Mesenchymal stem cell (in vitro differentiated cells and primary cell): ENCODE measurements around the gene THADA.

ENCODE experiments used
- DNase-seq: peaks from one replicate; pipeline ENCODE4 v3.0.0-alpha.2; 2013
- H2AFZ ChIP-seq: one replicate; pipeline ENCODE4 v1.6.1; 2013; ENCODE audit warnings: low read depth, mild to moderate bottlenecking, control low read depth, inconsistent platforms, low read length, moderate library complexity
- H2AK5ac ChIP-seq: 2 replicates; pipeline ENCODE4 v1.6.1; 2013; ENCODE audit warnings: low read length, moderate library complexity, mild to moderate bottlenecking, inconsistent platforms; ENCODE audit not compliant: severe bottlenecking
- H2BK120ac ChIP-seq: one replicate; pipeline ENCODE4 v1.6.1; 2013; ENCODE audit warnings: low read depth, mild to moderate bottlenecking, inconsistent platforms, low read length, moderate library complexity
- H2BK12ac ChIP-seq, 2 experiments: one replicate each; pipeline ENCODE4 v1.6.1; 2013; ENCODE audit warnings: inconsistent platforms in 2 of 2, low read length in 2 of 2, mild to moderate bottlenecking in 2 of 2, moderate library complexity in 2 of 2, control low read depth in 1 of 2
- H2BK15ac ChIP-seq: one replicate; pipeline ENCODE4 v1.6.1; 2013; ENCODE audit warnings: mild to moderate bottlenecking, low read depth, inconsistent platforms; ENCODE audit not compliant: poor library complexity, severe bottlenecking
- H2BK5ac ChIP-seq: 2 replicates; pipeline ENCODE4 v1.6.1; 2013; ENCODE audit warnings: low read depth, mild to moderate bottlenecking, low read length, control low read depth, inconsistent platforms; ENCODE audit not compliant: poor library complexity, severe bottlenecking
- H3K14ac ChIP-seq, 2 experiments: one replicate each; pipeline ENCODE4 v1.6.1; 2013; ENCODE audit warnings: inconsistent platforms in 2 of 2, low read length in 2 of 2, control low read depth in 1 of 2, mild to moderate bottlenecking in 1 of 2, moderate library complexity in 1 of 2
- H3K18ac ChIP-seq, 2 experiments: one replicate each; pipeline ENCODE4 v1.6.1; 2013; ENCODE audit warnings: inconsistent platforms in 2 of 2, low read length in 2 of 2, control low read depth in 1 of 2, low read depth in 1 of 2, mild to moderate bottlenecking in 1 of 2
- H3K23ac ChIP-seq, 2 experiments: one replicate each; pipeline ENCODE4 v1.6.1; 2013; ENCODE audit warnings: inconsistent platforms in 2 of 2, low read length in 2 of 2, mild to moderate bottlenecking in 2 of 2, moderate library complexity in 2 of 2, control low read depth in 1 of 2
- H3K27ac ChIP-seq: 2 replicates; pipeline ENCODE4 v1.5.1; 2013; ENCODE audit warnings: mild to moderate bottlenecking, moderate library complexity, low read length, control low read depth, inconsistent platforms; ENCODE audit not compliant: poor library complexity, severe bottlenecking
- H3K27me3 ChIP-seq, 2 experiments: 2 replicates each; pipeline versions ENCODE4 v1.6.1 to v1.7.0; 2013; ENCODE audit warnings: low read length in 2 of 2, mild to moderate bottlenecking in 2 of 2, moderate library complexity in 2 of 2, control low read depth in 1 of 2, inconsistent platforms in 1 of 2; ENCODE audit not compliant: control insufficient read depth in 1 of 2, insufficient read depth in 1 of 2
- H3K36me3 ChIP-seq, 2 experiments: 2 replicates each; pipeline versions ENCODE4 v1.6.1 to v1.7.0; 2013; ENCODE audit warnings: low read length in 2 of 2, control low read depth in 1 of 2, inconsistent platforms in 1 of 2, low read depth in 1 of 2, mild to moderate bottlenecking in 1 of 2; ENCODE audit not compliant: insufficient read depth in 2 of 2, control insufficient read depth in 1 of 2
- H3K4ac ChIP-seq, 2 experiments: one replicate each; pipeline ENCODE4 v1.6.1; 2013; ENCODE audit warnings: inconsistent platforms in 2 of 2, low read length in 2 of 2, mild to moderate bottlenecking in 2 of 2, moderate library complexity in 2 of 2, control low read depth in 1 of 2, low read depth in 1 of 2
- H3K4me1 ChIP-seq: 2 replicates; pipeline ENCODE4 v1.6.1; 2013; ENCODE audit warnings: low read depth, low read length, control low read depth; ENCODE audit not compliant: control insufficient read depth, insufficient read depth
- H3K4me2 ChIP-seq: 2 replicates; pipeline ENCODE4 v1.6.1; 2013; ENCODE audit warnings: low read length, mild to moderate bottlenecking, inconsistent platforms; ENCODE audit not compliant: poor library complexity, severe bottlenecking
- H3K4me3 ChIP-seq, 2 experiments: 2 replicates each; pipeline versions ENCODE4 v1.5.1 to v1.7.0; 2013; ENCODE audit warnings: low read length in 2 of 2, mild to moderate bottlenecking in 2 of 2, control low read depth in 1 of 2, low read depth in 1 of 2; ENCODE audit not compliant: insufficient read depth in 1 of 2
- H3K79me1 ChIP-seq: replicated peaks from 2 replicates; pipeline ENCODE4 v1.6.1; 2013; ENCODE audit warnings: mild to moderate bottlenecking, control low read depth, low read length, inconsistent platforms; ENCODE audit not compliant: poor library complexity, severe bottlenecking
- H3K9ac ChIP-seq: 2 replicates; pipeline ENCODE4 v1.7.0; 2013; ENCODE audit warnings: mild to moderate bottlenecking, low read length, moderate library complexity
- H3K9me3 ChIP-seq: 2 replicates; pipeline ENCODE4 v1.7.0; 2013; ENCODE audit warnings: mild to moderate bottlenecking, low read length; ENCODE audit not compliant: control insufficient read depth
- H4K8ac ChIP-seq: one replicate; pipeline ENCODE4 v1.6.1; 2013; ENCODE audit warnings: inconsistent platforms, mild to moderate bottlenecking, low read length, moderate library complexity
- H4K91ac ChIP-seq: one replicate; pipeline ENCODE4 v1.6.1; 2013; ENCODE audit warnings: mild to moderate bottlenecking, low read length, inconsistent platforms
- WGBS: methylation state at CpG from one replicate; pipeline ENCODE4 v1.1.7; 2013; ENCODE audit warnings: mixed read lengths; 5-methylcytosine and 5-hydroxymethylcytosine counted together

Gene THADA

DNA sequence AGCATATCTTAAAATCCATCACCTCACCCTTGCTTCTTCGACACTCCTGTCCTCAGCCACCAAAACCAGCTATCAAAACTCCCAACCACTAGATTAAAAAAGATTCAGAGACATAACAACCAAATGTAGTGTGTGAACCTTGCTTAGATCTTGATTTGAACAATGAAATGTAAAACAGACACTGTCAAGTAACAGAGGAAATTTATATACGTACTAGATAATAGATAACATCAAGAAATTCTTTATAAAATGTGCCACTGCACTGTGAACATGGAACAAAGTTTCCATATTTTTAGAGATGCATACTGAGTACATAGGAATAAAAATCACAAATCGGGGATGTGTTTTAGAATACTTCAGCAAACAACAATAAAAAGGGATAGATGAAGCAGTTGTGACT lies 86.0 kb downstream of the THADA start:
- Histone ChIP-seq H3K4ac (no peak overlapping the region), H3K4me3 (no peak overlapping the region), H3K4me2 (no peak overlapping the region), H3K4me1 (no peaks in the 10 kb centered on the region), H3K36me3 (peaks cover 0 to 22% of the 10 kb centered on the region in 2 experiments), H3K27ac (no peak overlapping the region), H3K23ac (no peak overlapping the region), H3K9me3 (no peaks in the 10 kb centered on the region), H3K9ac (no peak overlapping the region), H3K14ac (no peak overlapping the region), H3K18ac (no peak overlapping the region), H4K91ac (no peak overlapping the region), H4K8ac (no peak overlapping the region), H3K79me1 (peaks cover 3% of the 10 kb centered on the region), H3K27me3 (no peaks in the 10 kb centered on the region), H2BK12ac (no peak overlapping the region), H2AK5ac (no peak overlapping the region), H2BK15ac (no peak overlapping the region), H2AFZ (no peak overlapping the region), H2BK120ac (no peak overlapping the region), H2BK5ac (no peak overlapping the region)
- no peak for DNase-seq
- 100% methylated on average over 1 of the region's 3 CpGs for WGBS

DNA sequence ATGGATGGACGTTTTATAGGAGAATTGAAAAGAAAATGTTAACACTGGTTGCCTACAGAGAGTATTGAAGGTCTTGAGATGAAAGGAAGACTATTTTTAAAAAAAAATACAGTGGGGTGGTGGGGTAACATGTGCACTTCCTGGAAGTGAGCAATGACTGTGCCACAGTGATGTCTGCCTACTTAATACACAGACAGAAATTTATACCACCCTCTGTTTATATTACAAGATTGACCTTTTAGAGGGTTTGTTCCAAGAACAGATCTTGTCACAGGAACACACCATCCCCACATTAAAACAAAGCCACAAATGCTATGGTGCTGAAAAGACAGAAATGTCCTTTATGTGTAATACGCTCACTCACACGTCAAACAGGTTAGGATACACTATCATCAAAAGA lies 87.6 kb downstream of the THADA start:
- H4K91ac ChIP-seq: no peak overlapping the region
- no peak for DNase-seq

DNA sequence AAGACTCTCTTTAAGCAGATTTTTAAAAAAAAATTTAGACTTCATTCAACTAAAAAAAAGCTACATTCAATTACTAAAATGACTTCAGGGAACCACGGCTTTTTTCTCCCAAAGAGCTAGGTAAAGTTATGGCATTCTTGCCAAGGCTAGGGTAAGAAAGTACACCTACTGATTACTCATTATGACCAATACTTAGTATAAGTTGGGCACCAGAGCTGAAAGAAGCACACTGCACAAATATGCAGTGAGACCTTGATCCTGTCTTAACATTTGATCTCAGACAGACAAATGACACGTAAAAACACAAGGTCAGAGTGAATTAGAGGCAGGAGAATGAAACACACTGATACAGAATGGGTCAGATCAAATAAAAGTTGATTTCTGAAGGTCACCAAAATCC lies 88.7 kb downstream of the THADA start:
- no peak overlapping the region for H2BK15ac ChIP-seq
- no peak overlapping the region for H3K4me3 ChIP-seq
- H3K14ac ChIP-seq: no peak overlapping the region
- H3K4me1 ChIP-seq: no peaks in the 10 kb centered on the region
- H3K4me2 ChIP-seq: no peak overlapping the region
- no peak overlapping the region for H3K23ac ChIP-seq
- no peak overlapping the region for H2BK12ac ChIP-seq
- no peak overlapping the region for H2AK5ac ChIP-seq
- no peak for DNase-seq
- no peak overlapping the region for H2AFZ ChIP-seq
- no CpG with 5 or more reads among the region's 2 CpGs for WGBS
- H4K91ac ChIP-seq: no peak overlapping the region
- no peaks in the 10 kb centered on the region for H3K9me3 ChIP-seq
- H3K4ac ChIP-seq: no peak overlapping the region
- H3K36me3 ChIP-seq: peaks cover 4 to 28% of the 10 kb centered on the region in 2 experiments
- H2BK120ac ChIP-seq: no peak overlapping the region
- H3K79me1 ChIP-seq: no peaks in the 10 kb centered on the region
- H3K27me3 ChIP-seq: no peaks in the 10 kb centered on the region
- H3K27ac ChIP-seq: no peak overlapping the region
- no peak overlapping the region for H3K9ac ChIP-seq
- H3K18ac ChIP-seq: no peak overlapping the region
- no peak overlapping the region for H2BK5ac ChIP-seq
- H4K8ac ChIP-seq: no peak overlapping the region

More for the DNA sequence above, 87.6 kb downstream of the THADA start:
- no peak overlapping the region for H3K14ac ChIP-seq
- H3K36me3 ChIP-seq: peaks cover 4 to 28% of the 10 kb centered on the region in 2 experiments
- no peak overlapping the region for H2BK12ac ChIP-seq
- no peak overlapping the region for H3K27ac ChIP-seq
- no peaks in the 10 kb centered on the region for H3K27me3 ChIP-seq
- no peak overlapping the region for H3K9ac ChIP-seq
- H3K18ac ChIP-seq: peak overlapping the region in 1 of 2 experiments; percentile 33
- no peak overlapping the region for H4K8ac ChIP-seq
- H3K79me1 ChIP-seq: peaks cover under 1% of the 10 kb centered on the region
- no peak overlapping the region for H2BK120ac ChIP-seq
- H2AFZ ChIP-seq: no peak overlapping the region
- H3K4me2 ChIP-seq: no peak overlapping the region
- 80% methylated on average over 3 of the region's 3 CpGs for WGBS
- no peak overlapping the region for H2BK15ac ChIP-seq
- no peak overlapping the region for H2BK5ac ChIP-seq
- no peak overlapping the region for H3K4me3 ChIP-seq
- no peak overlapping the region for H3K4ac ChIP-seq
- no peaks in the 10 kb centered on the region for H3K9me3 ChIP-seq
- no peak overlapping the region for H2AK5ac ChIP-seq
- H3K4me1 ChIP-seq: no peaks in the 10 kb centered on the region
- H3K23ac ChIP-seq: no peak overlapping the region

- no peak overlapping the region for H2AFZ ChIP-seq
- H3K79me1 ChIP-seq: no peaks in the 10 kb centered on the region
- no peaks in the 10 kb centered on the region for H3K27me3 ChIP-seq
- H3K4me1 ChIP-seq: no peaks in the 10 kb centered on the region
- no peak overlapping the region for H3K18ac ChIP-seq
- H3K4me3 ChIP-seq: no peak overlapping the region
- no peak overlapping the region for H2BK5ac ChIP-seq
- no peaks in the 10 kb centered on the region for H3K9me3 ChIP-seq
- 60% methylated on average over 1 of the region's 1 CpG for WGBS
- H3K9ac ChIP-seq: no peak overlapping the region
- no peak overlapping the region for H4K91ac ChIP-seq
- DNase-seq: no peak
- H3K27ac ChIP-seq: no peak overlapping the region
- H3K36me3 ChIP-seq: peaks cover 0 to 14% of the 10 kb centered on the region in 2 experiments
- H3K4ac ChIP-seq: no peak overlapping the region
- no peak overlapping the region for H3K23ac ChIP-seq
- H4K8ac ChIP-seq: no peak overlapping the region
- no peak overlapping the region for H3K4me2 ChIP-seq
- no peak overlapping the region for H2BK12ac ChIP-seq
- no peak overlapping the region for H2BK120ac ChIP-seq
- H2BK15ac ChIP-seq: no peak overlapping the region
- no peak overlapping the region for H3K14ac ChIP-seq
- no peak overlapping the region for H2AK5ac ChIP-seq
Observed at GRCh38 chr2:43495727-43496126, 100.1 kb downstream of the THADA start.
